Measurements from ENCODE around the gene TMEM217. TPM values are rescaled to one million over a fixed set of nuclear protein-coding genes. Genes with fewer than 3 reads are reported as not detected.

The TMEM217 gene
- 8.1 and 9.1 TPM in 2 replicates for total RNA-seq

DNA sequence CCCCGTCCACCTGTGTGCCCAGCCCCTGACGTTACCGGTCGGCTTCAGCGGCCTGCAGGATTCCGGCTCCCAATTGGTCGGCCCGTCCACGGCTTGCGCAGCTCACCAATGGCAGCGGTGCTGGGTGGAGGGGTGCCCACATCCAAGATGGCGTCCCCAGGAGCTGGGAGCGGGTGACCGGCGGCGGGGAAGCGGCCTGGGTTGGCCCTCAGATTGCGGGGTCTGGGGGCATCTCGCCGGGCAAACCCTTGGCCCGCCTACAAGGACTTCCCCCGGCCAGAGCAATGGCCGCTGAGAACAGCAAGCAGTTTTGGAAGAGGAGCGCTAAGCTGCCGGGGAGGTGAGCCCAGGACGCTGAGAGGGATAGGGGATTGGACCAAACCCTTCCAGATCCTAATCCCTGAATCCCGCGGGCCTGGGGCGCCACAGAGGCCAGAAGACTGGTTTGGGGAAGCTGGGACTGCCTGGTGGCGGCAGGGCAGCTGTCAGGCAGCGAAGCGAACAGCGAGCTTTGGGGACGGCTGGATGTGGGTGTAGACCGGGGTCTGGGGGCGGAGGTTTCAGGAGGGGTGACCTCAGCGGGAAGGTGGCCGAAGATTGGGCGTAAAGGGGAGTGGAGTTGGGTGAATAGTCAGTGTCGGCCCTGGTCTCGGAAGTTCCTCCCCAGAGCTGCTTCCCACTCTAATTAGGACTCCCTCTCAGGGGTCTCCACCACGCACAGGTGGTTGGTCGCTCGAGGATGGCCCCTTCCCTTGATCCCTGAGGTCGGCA is at the start of gene TMEM217, which contains the start of gene TBC1D22B:
TSS of gene TMEM217 (minus strand) at position 511 of the 771 bp plus-strand sequence. CDS start 39,114 bp downstream, outside the sequence.
TSS of gene TBC1D22B (plus strand) at position 139 of the 771 bp plus-strand sequence. CDS start at position 285, 146 bp downstream.

DNA sequence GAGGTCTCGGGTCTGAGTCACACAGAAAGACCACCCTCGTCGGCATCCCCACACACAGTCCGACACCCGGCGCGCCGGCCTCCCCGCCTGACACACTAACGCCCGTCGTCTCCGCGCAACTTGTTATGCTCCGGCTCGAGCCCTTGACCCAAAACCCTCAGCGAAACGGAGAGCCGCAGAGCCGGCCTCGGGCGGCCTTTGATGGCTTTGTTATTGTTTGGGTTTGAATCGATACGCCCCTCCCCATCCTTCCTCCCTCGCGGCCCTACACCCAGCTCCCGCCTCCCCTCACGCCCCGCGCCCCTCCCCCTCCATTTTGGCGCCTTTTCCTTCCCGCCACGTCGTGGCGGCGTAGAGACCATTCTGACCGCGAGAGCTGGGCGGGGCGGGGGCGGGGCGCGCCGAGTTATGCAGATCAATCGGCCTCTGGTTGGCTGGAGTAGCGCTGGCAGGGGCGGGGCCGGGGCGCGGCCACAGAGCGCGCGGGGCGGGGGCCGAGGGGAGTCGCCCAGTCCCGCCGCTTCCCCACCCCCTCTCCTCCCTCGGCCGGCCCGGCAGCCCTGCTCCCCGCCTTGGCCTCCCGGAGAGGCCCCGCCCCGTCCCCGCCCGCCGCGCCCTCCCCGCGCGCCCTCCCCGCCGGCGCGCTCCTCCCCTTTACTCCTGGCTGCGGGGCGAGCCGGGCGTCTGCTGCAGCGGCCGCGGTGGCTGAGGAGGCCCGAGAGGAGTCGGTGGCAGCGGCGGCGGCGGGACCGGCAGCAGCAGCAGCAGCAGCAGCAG is 88.3 kb downstream of the TMEM217 start, which contains the start of gene PIM1:
TSS of gene PIM1 (plus strand) at position 657 of the 777 bp plus-strand sequence. CDS start 424 bp downstream, outside the sequence.

Small RNAs within 50 kb of the gene (small RNA-seq; reads per million reads assigned to genes)
- gene AL096712.1: not detected

Other genes starting within 250 kb of the TMEM217 start
- 2.7 and 4.5 TPM in 2 replicates for gene PIM1, start 88.0 kb downstream of the TMEM217 start, total RNA-seq
- 12.2 and 15.2 TPM in 2 replicates for gene TBC1D22B, start 372 bp downstream of the TMEM217 start, total RNA-seq
- gene RNF8, start 95.8 kb upstream of the TMEM217 start, total RNA-seq: 33.2 and 34.5 TPM in 2 replicates
- gene CMTR1, start 175.1 kb upstream of the TMEM217 start, total RNA-seq: 35.8 and 40.6 TPM in 2 replicates
- 48.6 and 52.1 TPM in 2 replicates for gene CCDC167, start 241.7 kb upstream of the TMEM217 start, total RNA-seq

Measured in thoracic aorta endothelial cell (primary cell).